NOMO-1 treated with dmso at 0.1 percent for 144 hours (cell line): ENCODE data around the gene ASAP2.
A peak's percentile ranks its signal among the peaks of the same experiment; 100 is the strongest.

Experiments
- DNase-seq: peaks from one replicate; lab custom pipeline; 2025; ENCODE audit not compliant: unreplicated experiment; lab: John Stamatoyannopoulos, UW

ASAP2 gene

GRCh38 chr2:9419541-9419940, 212.9 kb downstream of the ASAP2 start:
- DNase-seq = no peak

- no peak for DNase-seq
Observed at GRCh38 chr2:9420495-9420894, 213.9 kb downstream of the ASAP2 start.

DNA sequence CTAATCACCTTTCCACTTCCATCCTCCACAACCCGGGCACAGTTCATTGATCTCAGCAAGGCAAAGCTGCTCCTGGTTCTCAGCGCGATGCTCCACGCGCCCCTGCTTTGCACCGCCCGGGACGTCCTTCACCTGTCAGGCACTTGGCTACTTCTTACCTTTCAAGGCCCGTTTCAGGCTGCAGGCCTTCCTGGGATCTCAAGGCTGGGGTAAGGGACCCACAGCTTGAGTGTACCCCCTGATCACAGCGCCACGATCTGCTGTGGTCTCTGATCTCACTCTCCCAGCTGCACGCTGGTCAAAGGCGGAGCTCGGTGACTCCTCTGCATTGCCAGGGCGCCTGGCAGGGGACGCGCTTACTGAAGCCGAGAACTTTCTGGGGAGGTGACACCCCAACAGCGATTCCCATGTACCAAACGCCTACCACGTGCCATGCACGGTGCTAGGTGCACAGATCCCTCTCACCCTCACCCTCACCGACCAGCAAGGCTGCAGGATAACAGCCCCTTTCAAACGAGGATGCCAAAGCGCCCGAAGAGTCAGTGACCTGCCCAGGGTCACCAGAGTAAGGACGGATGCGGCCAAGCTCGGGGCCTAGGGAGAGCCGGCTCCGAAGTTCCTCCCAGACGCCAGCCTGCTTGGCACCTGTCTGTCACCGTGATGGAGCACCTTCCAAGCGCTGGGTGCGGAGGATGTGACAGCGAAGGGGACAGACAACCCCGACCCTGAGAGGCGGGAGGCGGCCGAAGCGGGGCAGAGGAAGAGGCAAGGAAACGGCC, 215.9 kb downstream of the ASAP2 start:
- DNase-seq = no peak

- DNase-seq = peak; percentile 99
Observed at GRCh38 chr2:9423100-9423921, 216.7 kb downstream of the ASAP2 start, which contains the start of the genes CPSF3 and ITGB1BP1. TSS of gene CPSF3 (plus strand) at chr2:9423654. CDS start at chr2:9423774, 120 bp downstream. TSS of gene ITGB1BP1 (minus strand) at chr2:9423528. CDS start at chr2:9418697, 4,831 bp downstream.

GRCh38 chr2:9423922-9424272, 217.3 kb downstream of the ASAP2 start:
- DNase-seq = no peak

- DNase-seq = no peak
Observed at GRCh38 chr2:9424447-9425164, 218.0 kb downstream of the ASAP2 start.

GRCh38 chr2:9428965-9429577, 222.5 kb downstream of the ASAP2 start:
- no peak for DNase-seq

- no peak for DNase-seq
Observed at GRCh38 chr2:9430316-9431293, 224.0 kb downstream of the ASAP2 start.

- DNase-seq = no peak
Observed at GRCh38 chr2:9434489-9434888, 227.9 kb downstream of the ASAP2 start.

DNA sequence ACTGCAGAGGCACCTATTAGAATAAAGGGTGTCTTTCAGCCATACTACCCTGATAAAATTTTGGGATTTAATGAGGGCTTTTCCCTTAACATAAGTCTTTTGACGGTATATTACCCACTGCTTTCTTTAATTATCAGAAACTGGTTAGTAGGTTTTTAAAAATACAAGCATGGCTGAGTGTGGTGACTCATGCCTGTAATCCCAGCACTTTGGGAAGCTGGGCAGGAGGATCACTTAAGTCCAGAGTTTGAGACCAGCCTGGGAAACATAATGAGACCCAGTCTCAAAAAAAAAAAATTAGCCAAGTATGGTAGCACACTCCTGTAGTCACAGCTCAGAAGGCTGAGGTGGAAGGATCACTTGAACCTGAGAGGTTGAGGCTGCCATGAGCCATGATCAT, 232.9 kb downstream of the ASAP2 start:
- no peak for DNase-seq

GRCh38 chr2:9440058-9440727, 233.6 kb downstream of the ASAP2 start:
- no peak for DNase-seq

- DNase-seq = no peak
Observed at GRCh38 chr2:9441556-9441955, 234.9 kb downstream of the ASAP2 start.

- DNase-seq = no peak
Observed at GRCh38 chr2:9443526-9443925, 236.9 kb downstream of the ASAP2 start.

DNA sequence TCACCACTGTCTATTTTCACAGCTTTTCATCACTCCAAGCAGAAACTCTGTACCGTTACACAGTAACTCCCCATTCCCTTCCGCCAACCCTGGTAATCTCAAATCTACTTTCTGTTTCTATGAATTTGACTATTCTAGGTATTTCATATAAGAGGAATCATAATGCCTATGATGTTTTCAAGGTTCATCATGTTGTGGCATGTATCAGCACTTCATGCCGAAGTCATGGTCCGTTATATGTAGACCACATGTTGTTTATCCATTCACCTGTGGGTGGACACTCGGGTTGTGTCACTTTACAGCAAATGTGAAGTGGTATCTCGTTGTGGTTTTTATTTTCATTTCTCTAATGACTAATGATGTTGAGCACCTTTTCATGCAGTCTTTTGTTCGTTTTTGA, 238.5 kb downstream of the ASAP2 start:
- DNase-seq = no peak

- no peak for DNase-seq
Observed at GRCh38 chr2:9451231-9451630, 244.6 kb downstream of the ASAP2 start.
